Fibroblast of mammary gland (primary cell): ENCODE data around the gene MYBPH.

Source experiments
- DNase-seq: peaks from one replicate; pipeline ENCODE4 v3.0.0-alpha.2; 2010; ENCODE audit warnings: low read depth
- H3K4me3 ChIP-seq: 2 replicates; pipeline ENCODE4 v1.5.1; 2011; ENCODE audit warnings: low read depth, mild to moderate bottlenecking, low read length, moderate library complexity; ENCODE audit not compliant: control insufficient read depth
- TF ChIP-seq, protein P1 (sequence below): conservative IDR thresholded peaks from 2 replicates; pipeline ENCODE4 v1.5.1; 2011; ENCODE audit warnings: low read depth, low read length, inconsistent platforms; ENCODE audit not compliant: control insufficient read depth, insufficient read depth

Gene MYBPH

DNA sequence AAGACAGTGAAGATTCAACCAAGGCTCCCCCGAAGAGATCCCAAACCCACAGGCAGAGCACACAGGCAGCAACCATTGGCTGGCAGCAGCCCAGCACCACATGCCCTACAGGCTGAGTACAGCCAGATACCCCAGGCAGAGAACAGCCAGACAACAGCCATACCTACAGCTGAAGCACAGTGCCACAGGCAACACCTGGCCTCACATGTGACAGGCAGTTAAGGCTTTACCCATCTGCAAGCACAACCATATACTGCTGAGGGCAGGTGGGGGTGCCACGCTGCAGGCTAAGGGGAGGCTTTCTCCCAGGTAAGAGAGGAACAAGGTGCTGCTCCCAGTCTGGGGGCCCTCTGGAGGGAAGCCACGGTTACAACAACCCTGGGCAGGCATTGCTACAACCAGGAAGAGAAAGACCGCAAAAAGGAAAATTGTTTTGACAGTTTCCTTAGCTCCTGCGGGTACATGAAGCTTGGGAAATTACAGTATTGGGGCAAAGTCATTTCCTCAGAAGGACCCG is 41.6 kb upstream of the MYBPH start:
- TF ChIP-seq, protein P1, sequence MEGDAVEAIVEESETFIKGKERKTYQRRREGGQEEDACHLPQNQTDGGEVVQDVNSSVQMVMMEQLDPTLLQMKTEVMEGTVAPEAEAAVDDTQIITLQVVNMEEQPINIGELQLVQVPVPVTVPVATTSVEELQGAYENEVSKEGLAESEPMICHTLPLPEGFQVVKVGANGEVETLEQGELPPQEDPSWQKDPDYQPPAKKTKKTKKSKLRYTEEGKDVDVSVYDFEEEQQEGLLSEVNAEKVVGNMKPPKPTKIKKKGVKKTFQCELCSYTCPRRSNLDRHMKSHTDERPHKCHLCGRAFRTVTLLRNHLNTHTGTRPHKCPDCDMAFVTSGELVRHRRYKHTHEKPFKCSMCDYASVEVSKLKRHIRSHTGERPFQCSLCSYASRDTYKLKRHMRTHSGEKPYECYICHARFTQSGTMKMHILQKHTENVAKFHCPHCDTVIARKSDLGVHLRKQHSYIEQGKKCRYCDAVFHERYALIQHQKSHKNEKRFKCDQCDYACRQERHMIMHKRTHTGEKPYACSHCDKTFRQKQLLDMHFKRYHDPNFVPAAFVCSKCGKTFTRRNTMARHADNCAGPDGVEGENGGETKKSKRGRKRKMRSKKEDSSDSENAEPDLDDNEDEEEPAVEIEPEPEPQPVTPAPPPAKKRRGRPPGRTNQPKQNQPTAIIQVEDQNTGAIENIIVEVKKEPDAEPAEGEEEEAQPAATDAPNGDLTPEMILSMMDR = no peak
- no peak for DNase-seq

DNA sequence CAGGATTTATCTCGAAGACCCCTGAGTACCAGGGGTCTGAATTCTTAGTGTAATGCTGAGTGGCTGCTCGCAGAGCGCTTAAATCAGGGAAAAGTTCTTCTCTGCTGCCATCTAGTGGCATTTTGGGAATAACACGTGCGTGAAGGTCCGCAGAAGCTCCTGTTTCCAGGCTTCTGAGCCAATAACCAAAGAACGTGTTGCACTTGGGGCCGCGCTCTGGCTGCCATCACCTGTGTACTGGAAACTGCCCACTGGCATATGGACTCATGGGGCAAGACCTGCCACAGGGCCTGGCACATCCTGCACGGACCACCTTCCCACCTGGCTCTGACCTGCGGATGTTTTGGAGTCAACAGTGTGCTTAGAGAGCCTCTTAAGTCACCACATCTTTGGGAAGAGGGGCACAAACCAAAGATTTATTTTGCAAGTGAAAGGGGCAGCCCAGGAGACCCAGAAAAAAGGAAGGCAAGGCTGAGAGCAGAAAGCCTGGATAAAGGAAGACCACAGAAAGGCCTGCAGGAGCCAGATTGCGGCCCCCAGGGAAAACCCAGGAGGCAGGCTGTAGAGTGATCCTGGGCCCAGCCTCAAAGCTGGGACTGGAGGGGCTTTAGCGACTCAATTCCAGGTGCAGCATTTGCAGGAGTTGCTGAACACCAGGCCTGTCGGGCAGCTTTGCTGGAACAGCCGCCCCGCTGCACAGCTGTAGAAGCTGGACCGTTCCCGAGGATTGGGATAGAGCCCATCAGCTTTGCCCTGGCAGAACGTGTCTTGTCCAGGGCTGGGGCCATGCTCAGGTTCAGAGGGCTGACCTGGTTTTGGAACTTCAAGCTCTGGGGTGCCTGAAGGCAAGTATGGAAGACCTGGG is 40.9 kb upstream of the MYBPH start:
- no peak overlapping the region for H3K4me3 ChIP-seq
- TF ChIP-seq, protein P1 = peak; percentile 69
- DNase-seq = peak; percentile 68

More for the DNA sequence above, 41.6 kb upstream of the MYBPH start:
- no peak overlapping the region for H3K4me3 ChIP-seq

DNA sequence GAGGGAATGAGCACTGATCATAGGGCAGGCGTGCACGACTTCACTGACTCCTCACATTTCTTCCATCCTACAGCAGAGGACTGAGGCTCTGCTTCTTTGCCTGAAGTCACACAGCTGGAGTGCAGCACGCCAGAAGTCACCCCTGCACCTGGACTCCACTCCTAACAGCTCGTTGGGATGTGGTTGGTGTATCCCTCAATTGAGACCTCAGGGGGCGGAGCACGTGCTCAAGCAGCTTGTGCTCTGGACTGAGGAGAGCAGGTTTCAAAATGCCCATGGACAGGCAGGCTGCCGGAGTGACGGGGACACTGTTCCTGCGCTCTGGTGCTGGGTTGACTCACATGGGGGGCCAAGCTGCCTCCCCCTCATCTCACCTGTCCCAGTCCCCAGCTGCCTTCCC is 39.9 kb upstream of the MYBPH start:
- no peak for DNase-seq
- TF ChIP-seq, protein P1 = no peak
- H3K4me3 ChIP-seq = no peak overlapping the region

DNA sequence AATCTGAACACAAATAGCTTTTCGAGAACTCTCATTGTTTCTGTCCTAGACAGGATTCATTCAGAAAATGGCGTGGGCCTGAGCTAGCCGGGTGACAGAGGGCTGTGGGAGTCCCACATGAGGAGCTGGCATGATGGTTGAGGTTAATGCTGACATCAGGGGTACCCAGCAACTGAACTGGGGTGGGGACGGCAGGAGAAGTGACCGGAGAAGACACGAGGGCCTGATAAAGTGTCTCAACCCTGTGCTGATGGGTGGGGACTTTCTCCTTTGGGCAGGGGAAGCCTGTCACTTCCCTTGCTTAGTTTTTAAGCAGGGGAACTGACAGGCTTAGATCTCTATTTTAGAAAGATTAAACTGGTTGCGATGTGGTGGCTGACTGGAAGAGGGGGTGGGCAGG is 39.2 kb upstream of the MYBPH start:
- no peak overlapping the region for H3K4me3 ChIP-seq
- no peak for DNase-seq
- TF ChIP-seq, protein P1 = no peak

DNA sequence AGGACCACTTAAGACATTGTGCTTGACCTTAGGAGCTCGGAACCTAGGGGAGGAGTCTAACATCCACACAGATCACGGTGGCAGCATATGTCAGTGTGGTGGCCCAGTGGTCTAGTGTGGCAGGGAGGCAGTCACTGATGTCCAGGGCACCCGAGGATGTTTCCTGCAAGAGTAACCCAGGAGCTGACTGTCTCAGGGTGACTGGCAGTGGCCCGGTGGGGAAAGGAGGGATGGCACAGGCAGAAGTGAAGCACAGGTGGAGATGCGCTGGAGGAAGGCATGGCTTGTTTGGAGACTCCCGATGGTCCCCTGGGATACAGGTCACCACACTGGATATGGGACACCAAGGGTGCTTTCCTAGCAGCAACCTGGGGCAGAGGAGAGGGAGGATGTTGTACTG is 37.5 kb upstream of the MYBPH start:
- no peak for DNase-seq
- TF ChIP-seq, protein P1 = no peak
- no peak overlapping the region for H3K4me3 ChIP-seq

DNA sequence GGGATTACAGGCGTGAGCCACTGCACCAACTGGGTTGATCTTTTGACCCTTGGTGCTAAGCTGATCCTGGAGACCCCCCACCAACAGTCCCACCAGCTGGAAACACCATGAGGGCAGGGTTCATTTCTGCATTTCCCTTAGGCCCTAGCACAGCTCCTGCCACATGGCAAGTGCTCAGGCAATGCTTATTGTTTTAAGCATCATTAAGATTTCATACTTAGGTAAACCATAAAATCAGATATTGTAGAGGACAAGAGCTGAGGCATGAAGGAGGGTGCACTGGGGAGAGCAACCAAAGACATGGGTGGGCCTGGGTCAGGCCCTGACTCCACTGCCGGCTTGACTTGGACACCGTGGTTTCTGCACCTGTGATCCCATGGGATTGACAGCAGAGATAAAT is 36.2 kb upstream of the MYBPH start:
- DNase-seq = no peak
- TF ChIP-seq, protein P1 = no peak
- no peak overlapping the region for H3K4me3 ChIP-seq
